Sigmoid colon (tissue), 4 donors: ENCODE data around the gene ORAI3.

Experiments used
- EP300 ChIP-seq, 4 donors: sonication (generic); formaldehyde crosslinking; IDR thresholded peaks; one replicate each; pipeline ENCODE4 v1.6.1; 2017; ENCODE audit warnings: antibody characterized with exemption in 4 of 4
- POLR2A ChIP-seq, 2 donors: fragments of 450-650 bp; IDR thresholded peaks; one replicate each; pipeline ENCODE4 v1.6.1; 2016; ENCODE audit warnings: antibody characterized with exemption in 2 of 2, mild to moderate bottlenecking in 2 of 2, moderate library complexity in 2 of 2
- TF ChIP-seq, protein P1 (sequence below), 4 experiments: fragments of 450-650 bp in 3 of 4; fragments of 200-600 bp in 1 of 4; IDR thresholded peaks; one replicate each; pipeline ENCODE4 v1.5.1; 2016 to 2019; ENCODE audit warnings: antibody characterized with exemption in 4 of 4, mild to moderate bottlenecking in 3 of 4, moderate library complexity in 2 of 4

DNA sequence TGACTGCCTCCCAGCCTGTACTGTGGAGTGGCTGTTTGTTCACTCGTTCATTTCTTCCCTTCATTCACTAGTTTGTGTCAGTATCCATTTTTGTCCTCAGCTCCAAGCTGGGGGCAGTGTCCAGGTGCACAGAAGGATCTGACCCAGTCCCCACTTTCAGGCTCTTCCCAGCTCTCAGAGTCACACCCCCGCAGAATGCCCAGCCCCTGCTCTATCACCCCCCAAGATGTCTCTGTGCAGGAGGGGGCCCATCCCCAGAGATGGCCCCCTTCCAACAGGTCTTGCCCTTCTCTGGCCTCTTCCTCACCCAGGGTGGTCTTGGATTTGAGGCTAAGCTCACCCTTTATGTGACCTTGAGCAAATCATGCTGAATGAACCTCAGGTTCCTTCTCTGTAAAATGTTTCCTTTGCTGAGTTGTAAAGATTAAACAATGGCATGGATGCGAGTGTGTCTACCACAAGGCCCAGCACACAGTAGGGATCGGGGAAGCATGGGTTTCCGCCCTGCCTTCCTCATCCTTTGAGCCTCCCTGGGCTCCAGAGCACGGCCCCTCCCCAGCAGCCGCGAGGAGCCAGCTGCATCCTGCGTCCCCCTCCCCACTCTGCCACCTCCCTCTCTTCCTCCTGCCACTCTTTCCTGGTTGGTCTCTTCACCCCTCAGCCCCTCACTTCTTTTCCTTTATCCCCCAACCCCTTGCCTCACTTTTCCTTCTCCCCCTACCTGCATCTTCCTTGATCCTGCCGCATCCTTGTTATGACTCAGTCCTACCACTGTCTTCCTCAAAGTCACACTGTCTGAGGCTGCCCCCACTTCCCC is 22.7 kb upstream of the ORAI3 start:
- TF ChIP-seq, protein P1, sequence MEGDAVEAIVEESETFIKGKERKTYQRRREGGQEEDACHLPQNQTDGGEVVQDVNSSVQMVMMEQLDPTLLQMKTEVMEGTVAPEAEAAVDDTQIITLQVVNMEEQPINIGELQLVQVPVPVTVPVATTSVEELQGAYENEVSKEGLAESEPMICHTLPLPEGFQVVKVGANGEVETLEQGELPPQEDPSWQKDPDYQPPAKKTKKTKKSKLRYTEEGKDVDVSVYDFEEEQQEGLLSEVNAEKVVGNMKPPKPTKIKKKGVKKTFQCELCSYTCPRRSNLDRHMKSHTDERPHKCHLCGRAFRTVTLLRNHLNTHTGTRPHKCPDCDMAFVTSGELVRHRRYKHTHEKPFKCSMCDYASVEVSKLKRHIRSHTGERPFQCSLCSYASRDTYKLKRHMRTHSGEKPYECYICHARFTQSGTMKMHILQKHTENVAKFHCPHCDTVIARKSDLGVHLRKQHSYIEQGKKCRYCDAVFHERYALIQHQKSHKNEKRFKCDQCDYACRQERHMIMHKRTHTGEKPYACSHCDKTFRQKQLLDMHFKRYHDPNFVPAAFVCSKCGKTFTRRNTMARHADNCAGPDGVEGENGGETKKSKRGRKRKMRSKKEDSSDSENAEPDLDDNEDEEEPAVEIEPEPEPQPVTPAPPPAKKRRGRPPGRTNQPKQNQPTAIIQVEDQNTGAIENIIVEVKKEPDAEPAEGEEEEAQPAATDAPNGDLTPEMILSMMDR (IDR thresholded peaks at IDR 0.05) = no peak
- TF ChIP-seq POLR2A (IDR thresholded peaks at IDR 0.05) = no peak
- no peak for TF ChIP-seq EP300 (IDR thresholded peaks at IDR 0.05)
